Measurements from ENCODE around the gene APBA2. TPM values are rescaled to one million over a fixed set of nuclear protein-coding genes. Genes with fewer than 3 reads are reported as not detected.
"Not testable (repeated sequence)": the region's sequence is repeated elsewhere in the genome, so short reads cannot be mapped to it uniquely, and the experiment has no call there.

The APBA2 gene
- total and polyA plus RNA-seq, 12 donors = 0.16 to 0.85 (median 0.46) TPM

DNA sequence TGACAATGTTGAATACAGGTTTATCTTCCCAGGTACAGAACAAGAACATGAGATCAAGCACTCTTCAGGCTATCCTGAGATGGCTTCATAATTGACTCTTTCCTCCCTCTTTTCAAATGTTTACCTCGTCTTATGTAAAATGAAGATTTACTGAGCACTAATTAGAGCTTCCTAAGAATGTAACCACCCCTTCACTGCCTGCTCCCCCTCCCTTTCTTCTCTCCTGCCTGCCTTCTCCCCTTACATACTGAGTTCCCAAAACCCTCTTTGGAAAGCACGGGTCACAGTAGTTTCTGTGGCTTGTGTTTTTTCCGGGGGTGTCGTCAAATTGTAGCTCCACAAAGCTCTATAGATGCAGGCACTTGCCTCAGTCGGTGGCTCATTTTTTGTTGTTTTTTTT is 32.1 kb upstream of the APBA2 start:
- H3K27ac ChIP-seq; H3K9me3 ChIP-seq; DNase-seq; ATAC-seq; H3K4me1 ChIP-seq; intact Hi-C loops (cut with DNase I); H3K36me3 ChIP-seq; H3K4me3 ChIP-seq; H3K27me3 ChIP-seq: not testable (repeated sequence)
- 55 to 63% methylated on average over 5 of the region's 5 CpGs for WGBS, 2 donors

DNA sequence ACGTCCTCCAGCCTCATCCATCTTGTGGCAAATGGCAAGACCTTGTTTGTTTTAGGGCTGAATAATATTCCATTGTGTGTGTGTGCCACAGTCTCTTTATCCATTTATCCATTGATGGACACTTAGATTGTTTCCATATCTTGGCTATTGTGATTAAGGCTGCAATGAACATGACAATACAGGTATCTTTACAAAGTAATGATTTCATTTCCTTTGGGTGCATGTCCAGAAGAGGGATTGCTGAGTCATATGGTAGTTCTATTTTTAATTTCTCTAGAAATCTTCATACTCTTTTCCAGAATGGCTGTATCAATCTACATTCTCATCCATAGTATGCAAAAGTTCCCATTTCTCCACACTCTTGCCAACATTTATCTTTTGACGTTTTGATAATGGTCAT is 31.2 kb upstream of the APBA2 start:
- H3K9me3 ChIP-seq; H3K4me1 ChIP-seq; H3K36me3 ChIP-seq; intact Hi-C loops (cut with DNase I); DNase-seq; ATAC-seq; H3K27ac ChIP-seq; H3K27me3 ChIP-seq; H3K4me3 ChIP-seq: not testable (repeated sequence)
- 68 to 69% methylated on average over 2 of the region's 2 CpGs for WGBS, 2 donors

- H3K27me3 ChIP-seq = no peaks in the 10 kb centered on the region
- intact Hi-C loops (cut with DNase I) = no loop called here
- no peaks in the 10 kb centered on the region for H3K9me3 ChIP-seq
- ATAC-seq (peak in 2 of 8 donors; percentile 69 to 91), DNase-seq (peak in 1 of 2 donors; percentile 24)
- WGBS, 2 donors = 77 to 81% methylated on average over 16 of the region's 16 CpGs
- TF ChIP-seq, protein P1, sequence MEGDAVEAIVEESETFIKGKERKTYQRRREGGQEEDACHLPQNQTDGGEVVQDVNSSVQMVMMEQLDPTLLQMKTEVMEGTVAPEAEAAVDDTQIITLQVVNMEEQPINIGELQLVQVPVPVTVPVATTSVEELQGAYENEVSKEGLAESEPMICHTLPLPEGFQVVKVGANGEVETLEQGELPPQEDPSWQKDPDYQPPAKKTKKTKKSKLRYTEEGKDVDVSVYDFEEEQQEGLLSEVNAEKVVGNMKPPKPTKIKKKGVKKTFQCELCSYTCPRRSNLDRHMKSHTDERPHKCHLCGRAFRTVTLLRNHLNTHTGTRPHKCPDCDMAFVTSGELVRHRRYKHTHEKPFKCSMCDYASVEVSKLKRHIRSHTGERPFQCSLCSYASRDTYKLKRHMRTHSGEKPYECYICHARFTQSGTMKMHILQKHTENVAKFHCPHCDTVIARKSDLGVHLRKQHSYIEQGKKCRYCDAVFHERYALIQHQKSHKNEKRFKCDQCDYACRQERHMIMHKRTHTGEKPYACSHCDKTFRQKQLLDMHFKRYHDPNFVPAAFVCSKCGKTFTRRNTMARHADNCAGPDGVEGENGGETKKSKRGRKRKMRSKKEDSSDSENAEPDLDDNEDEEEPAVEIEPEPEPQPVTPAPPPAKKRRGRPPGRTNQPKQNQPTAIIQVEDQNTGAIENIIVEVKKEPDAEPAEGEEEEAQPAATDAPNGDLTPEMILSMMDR (IDR thresholded peaks at IDR 0.05) = no peak
- H3K36me3 ChIP-seq = peaks cover 0 to 8% (median 0%) of the 10 kb centered on the region in 9 donors
- no peak overlapping the region for H3K4me3 ChIP-seq
- H3K27ac ChIP-seq = no peak overlapping the region
- no peaks in the 10 kb centered on the region for H3K4me1 ChIP-seq
Measured at GRCh38 chr15:28861031-28861534, 24.7 kb upstream of the APBA2 start.

DNA sequence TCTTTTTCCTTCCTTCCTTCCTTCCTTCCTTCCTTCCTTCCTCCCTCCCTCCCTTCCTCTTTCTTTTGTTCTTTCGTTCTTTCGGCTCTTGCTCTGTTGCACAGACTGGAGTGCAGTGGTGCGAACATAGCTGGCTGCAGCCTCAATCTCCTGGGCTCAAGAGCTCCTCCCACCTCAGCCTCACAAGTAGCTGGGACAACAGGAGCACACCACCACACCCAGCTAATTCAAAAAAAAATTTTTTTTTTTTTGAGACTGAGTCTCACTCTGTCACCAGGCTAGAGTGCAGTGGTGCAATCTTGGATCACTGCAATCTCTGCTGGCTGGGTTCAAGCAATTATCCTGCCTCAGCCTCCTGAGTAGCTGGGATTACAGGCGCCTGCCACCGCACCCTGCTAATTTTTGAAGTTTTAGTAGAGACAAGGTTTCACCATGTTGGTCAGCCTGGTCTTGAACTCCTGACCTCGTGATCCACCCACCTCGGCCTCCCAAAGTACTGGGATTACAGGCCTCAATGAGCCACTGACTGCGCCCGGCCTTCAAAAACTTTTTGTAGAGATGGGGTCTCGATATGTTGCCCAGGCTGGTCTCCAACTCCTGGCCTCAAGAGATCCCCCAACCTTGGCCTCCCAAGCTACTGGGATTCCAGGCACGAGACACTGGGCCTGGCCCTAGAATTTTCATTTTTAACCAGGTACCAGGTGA is 24.0 kb upstream of the APBA2 start:
- WGBS, 2 donors = 90 to 94% methylated on average over 11 of the region's 11 CpGs
- peak in 1 of 8 donors; percentile 53 for ATAC-seq
- DNase-seq; H3K9me3 ChIP-seq; H3K27ac ChIP-seq; H3K36me3 ChIP-seq; H3K4me3 ChIP-seq; intact Hi-C loops (cut with DNase I); H3K27me3 ChIP-seq; H3K4me1 ChIP-seq: not testable (repeated sequence)

GRCh38 chr15:28868744-28869345 is 16.9 kb upstream of the APBA2 start:
- DNase-seq = no peak
- intact Hi-C loops (cut with DNase I) = no loop called here
- Histone ChIP-seq H3K27ac (no peak overlapping the region), H3K4me3 (no peak overlapping the region), H3K36me3 (no peaks in the 10 kb centered on the region), H3K9me3 (peaks cover 0 to 5% (median 0%) of the 10 kb centered on the region in 11 donors), H3K4me1 (no peaks in the 10 kb centered on the region), H3K27me3 (peaks cover 0 to 12% (median 0%) of the 10 kb centered on the region in 7 donors)
- WGBS, 2 donors = 86 to 90% methylated on average over 9 of the region's 9 CpGs
- peak in 1 of 8 donors; percentile 21 for ATAC-seq
- TF ChIP-seq, protein P1 (IDR thresholded peaks at IDR 0.05) = no peak

GRCh38 chr15:28871168-28871567 is 14.6 kb upstream of the APBA2 start:
- peaks cover 0 to 31% (median 0%) of the 10 kb centered on the region in 7 donors for H3K27me3 ChIP-seq
- intact Hi-C loops (cut with DNase I) = no loop called here
- no peaks in the 10 kb centered on the region for H3K4me1 ChIP-seq
- H3K27ac ChIP-seq = no peak overlapping the region
- ATAC-seq = no peak
- DNase-seq = no peak
- WGBS, 2 donors = 86 to 87% methylated on average over 3 of the region's 3 CpGs
- TF ChIP-seq, protein P1 (IDR thresholded peaks at IDR 0.05) = no peak
- no peak overlapping the region for H3K4me3 ChIP-seq
- peaks cover 0 to 5% (median 0%) of the 10 kb centered on the region in 11 donors for H3K9me3 ChIP-seq
- H3K36me3 ChIP-seq = no peaks in the 10 kb centered on the region

All from heart right ventricle (tissue), 16 donors.